Measurements from ENCODE around the gene GALNTL6. TPM values are rescaled to one million over a fixed set of nuclear protein-coding genes. Genes with fewer than 3 reads are reported as not detected.

Gene GALNTL6
- total RNA-seq, 4 donors from 2014 or later: 0.67 to 0.70 TPM; not detected in 2

DNA sequence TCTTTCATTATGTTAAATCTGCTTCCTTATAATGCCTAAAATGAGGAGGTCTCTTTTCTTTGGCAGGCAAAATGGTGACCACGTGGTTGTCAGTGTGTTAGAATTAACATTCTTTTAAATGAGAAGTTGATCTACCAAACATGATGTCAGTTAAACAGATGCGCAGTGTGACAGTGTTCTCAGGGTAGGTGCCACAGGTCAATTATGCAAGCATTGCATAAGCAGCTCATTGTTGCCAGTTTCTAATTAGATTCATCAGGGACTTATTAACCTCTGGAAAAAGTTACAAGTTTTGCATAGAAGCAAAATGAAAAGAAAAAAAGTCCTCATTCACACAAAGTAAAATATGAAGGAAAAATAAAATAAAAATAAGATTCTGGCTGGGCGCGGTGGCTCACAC, 1031.4 kb downstream of the GALNTL6 start:
- DNase-seq: no peak
- no peak for TF ChIP-seq CTCF (IDR thresholded peaks at IDR 0.05)
- no peak for TF ChIP-seq POLR2A (IDR thresholded peaks at IDR 0.05)
- no peaks in the 10 kb centered on the region for H3K36me3 ChIP-seq
- no peaks in the 10 kb centered on the region for H3K9me3 ChIP-seq
- no peak overlapping the region for H3K4me3 ChIP-seq
- no peaks in the 10 kb centered on the region for H3K4me1 ChIP-seq
- no peaks in the 10 kb centered on the region for H3K27me3 ChIP-seq
- H3K27ac ChIP-seq: no peak overlapping the region

DNA sequence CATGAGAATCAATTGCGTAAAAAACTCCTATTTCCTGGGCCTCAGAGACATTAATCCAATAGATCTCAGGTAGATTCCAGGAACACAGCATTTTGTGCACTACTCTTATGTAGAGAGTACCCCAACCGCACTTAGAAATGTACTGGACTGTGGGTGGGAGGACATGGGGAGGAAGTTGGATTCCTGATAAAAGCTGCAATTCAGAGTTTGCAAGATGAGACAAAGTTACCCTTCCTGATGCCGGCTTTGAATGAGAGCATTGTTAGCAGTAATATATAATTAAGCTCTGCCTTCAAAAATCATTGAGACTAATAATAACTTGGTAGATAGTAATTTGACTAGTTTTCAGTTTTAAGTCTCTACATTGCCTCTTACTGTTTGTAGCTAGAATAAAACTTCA, 1032.1 kb downstream of the GALNTL6 start:
- H3K4me3 ChIP-seq: no peak overlapping the region
- no peak overlapping the region for H3K27ac ChIP-seq
- no peak for DNase-seq
- H3K27me3 ChIP-seq: no peaks in the 10 kb centered on the region
- no peaks in the 10 kb centered on the region for H3K4me1 ChIP-seq
- TF ChIP-seq CTCF (IDR thresholded peaks at IDR 0.05) (no peak), POLR2A (IDR thresholded peaks at IDR 0.05) (no peak)
- H3K9me3 ChIP-seq: no peaks in the 10 kb centered on the region
- H3K36me3 ChIP-seq: no peaks in the 10 kb centered on the region

GRCh38 chr4:172850838-172851237, 1037.6 kb downstream of the GALNTL6 start:
- H3K36me3 ChIP-seq: no peaks in the 10 kb centered on the region
- TF ChIP-seq POLR2A (IDR thresholded peaks at IDR 0.05) (no peak), CTCF (IDR thresholded peaks at IDR 0.05) (no peak)
- no peak overlapping the region for H3K4me3 ChIP-seq
- H3K4me1 ChIP-seq: no peaks in the 10 kb centered on the region
- H3K27ac ChIP-seq: no peak overlapping the region
- H3K9me3 ChIP-seq: no peaks in the 10 kb centered on the region
- no peaks in the 10 kb centered on the region for H3K27me3 ChIP-seq
- no peak for DNase-seq

- no peak for DNase-seq
- Histone ChIP-seq H3K36me3 (no peaks in the 10 kb centered on the region), H3K27ac (no peak overlapping the region), H3K4me1 (no peaks in the 10 kb centered on the region), H3K4me3 (no peak overlapping the region), H3K27me3 (no peaks in the 10 kb centered on the region), H3K9me3 (no peaks in the 10 kb centered on the region)
- TF ChIP-seq CTCF (IDR thresholded peaks at IDR 0.05) (no peak), POLR2A (IDR thresholded peaks at IDR 0.05) (no peak)
Observed at GRCh38 chr4:172851534-172851933, 1038.3 kb downstream of the GALNTL6 start.

GRCh38 chr4:172857026-172857425, 1043.8 kb downstream of the GALNTL6 start:
- H3K4me3 ChIP-seq: no peak overlapping the region
- H3K4me1 ChIP-seq: no peaks in the 10 kb centered on the region
- DNase-seq: no peak
- H3K27me3 ChIP-seq: no peaks in the 10 kb centered on the region
- H3K27ac ChIP-seq: no peak overlapping the region
- H3K9me3 ChIP-seq: no peaks in the 10 kb centered on the region
- TF ChIP-seq CTCF (IDR thresholded peaks at IDR 0.05) (no peak), POLR2A (IDR thresholded peaks at IDR 0.05) (no peak)
- H3K36me3 ChIP-seq: no peaks in the 10 kb centered on the region

GRCh38 chr4:172858731-172859230, 1045.6 kb downstream of the GALNTL6 start:
- TF ChIP-seq POLR2A (IDR thresholded peaks at IDR 0.05) (no peak), CTCF (IDR thresholded peaks at IDR 0.05) (no peak)
- no peaks in the 10 kb centered on the region for H3K27me3 ChIP-seq
- H3K36me3 ChIP-seq: no peaks in the 10 kb centered on the region
- no peaks in the 10 kb centered on the region for H3K4me1 ChIP-seq
- H3K9me3 ChIP-seq: no peaks in the 10 kb centered on the region
- H3K27ac ChIP-seq: no peak overlapping the region
- no peak for DNase-seq
- no peak overlapping the region for H3K4me3 ChIP-seq

Measured in Peyer's patch (tissue), 4 donors.